WERI-Rb-1 (cell line): ENCODE measurements around the gene CACNB2.
A peak's percentile ranks its signal among the peaks of the same experiment; 100 is the strongest.

Experiments used
- DNase-seq: peaks from one replicate; pipeline ENCODE4 v3.0.0-alpha.2; 2020
- H3K27ac ChIP-seq: fragments of 250-450 bp; sonication (Bioruptor Pico); 2 replicates; pipeline ENCODE4 v1.5.1; 2020; ENCODE audit warnings: mild to moderate bottlenecking, moderate library complexity
- H3K27me3 ChIP-seq: fragments of 250-450 bp; sonication (Bioruptor Pico); 2 replicates; pipeline ENCODE4 v1.5.1; 2021; ENCODE audit warnings: mild to moderate bottlenecking, low read depth, moderate library complexity; ENCODE audit not compliant: insufficient read depth, severe bottlenecking
- H3K36me3 ChIP-seq: fragments of 250-450 bp; sonication (Bioruptor Pico); 2 replicates; pipeline ENCODE4 v1.5.1; 2020; ENCODE audit warnings: mild to moderate bottlenecking, moderate library complexity
- H3K4me3 ChIP-seq: 2 replicates; pipeline ENCODE4 v1.5.1; 2011; ENCODE audit warnings: low read depth, mild to moderate bottlenecking, control low read depth, low read length
- H3K9me3 ChIP-seq: fragments of 250-450 bp; sonication (Bioruptor Pico); 2 replicates; pipeline ENCODE4 v1.5.1; 2021; ENCODE audit warnings: mild to moderate bottlenecking, moderate library complexity; ENCODE audit not compliant: severe bottlenecking
- TF ChIP-seq, protein P1 (sequence below): IDR thresholded peaks from 2 replicates; pipeline ENCODE4 v1.5.1; 2011; ENCODE audit warnings: low read depth, mild to moderate bottlenecking, control low read depth, inconsistent platforms, low read length

The CACNB2 gene

DNA sequence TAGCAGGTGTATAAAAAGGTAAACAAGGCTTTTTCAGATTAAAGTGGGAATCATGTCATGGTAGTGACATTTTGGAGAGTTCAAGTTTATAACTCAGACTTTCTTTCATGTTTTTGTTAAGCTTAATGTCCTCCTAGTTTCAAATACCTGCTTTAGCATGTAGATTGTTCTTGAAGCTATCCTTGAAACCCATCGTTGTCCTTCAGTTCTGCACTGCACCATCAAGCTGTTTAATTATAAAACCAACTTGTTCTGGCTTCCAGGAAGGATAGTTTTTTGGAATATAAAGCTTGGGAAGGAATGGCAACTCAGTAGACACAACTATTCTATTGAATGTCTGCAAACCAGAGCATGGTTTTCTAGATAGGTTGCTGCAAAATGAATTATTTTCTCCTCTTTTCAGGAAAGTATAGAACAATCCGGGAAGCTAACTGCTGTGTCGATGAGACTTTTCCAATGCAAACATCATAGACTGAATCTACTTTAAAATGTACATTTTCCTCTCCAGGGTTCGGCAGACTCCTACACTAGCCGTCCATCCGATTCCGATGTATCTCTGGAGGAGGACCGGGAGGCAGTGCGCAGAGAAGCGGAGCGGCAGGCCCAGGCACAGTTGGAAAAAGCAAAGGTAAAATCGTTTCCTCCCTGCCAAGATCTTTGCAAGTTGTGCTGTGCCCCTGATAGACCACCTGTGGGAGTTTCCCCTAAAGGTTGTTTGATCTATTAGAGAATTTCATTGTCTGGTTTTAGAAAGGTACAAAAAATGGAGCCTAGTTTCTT lies 261.4 kb downstream of the CACNB2 start:
- Histone ChIP-seq H3K27ac (no peak overlapping the region), H3K36me3 (no peaks in the 10 kb centered on the region), H3K27me3 (no peaks in the 10 kb centered on the region), H3K4me3 (peak overlapping the region; percentile 61), H3K9me3 (no peaks in the 10 kb centered on the region)
- TF ChIP-seq, protein P1, sequence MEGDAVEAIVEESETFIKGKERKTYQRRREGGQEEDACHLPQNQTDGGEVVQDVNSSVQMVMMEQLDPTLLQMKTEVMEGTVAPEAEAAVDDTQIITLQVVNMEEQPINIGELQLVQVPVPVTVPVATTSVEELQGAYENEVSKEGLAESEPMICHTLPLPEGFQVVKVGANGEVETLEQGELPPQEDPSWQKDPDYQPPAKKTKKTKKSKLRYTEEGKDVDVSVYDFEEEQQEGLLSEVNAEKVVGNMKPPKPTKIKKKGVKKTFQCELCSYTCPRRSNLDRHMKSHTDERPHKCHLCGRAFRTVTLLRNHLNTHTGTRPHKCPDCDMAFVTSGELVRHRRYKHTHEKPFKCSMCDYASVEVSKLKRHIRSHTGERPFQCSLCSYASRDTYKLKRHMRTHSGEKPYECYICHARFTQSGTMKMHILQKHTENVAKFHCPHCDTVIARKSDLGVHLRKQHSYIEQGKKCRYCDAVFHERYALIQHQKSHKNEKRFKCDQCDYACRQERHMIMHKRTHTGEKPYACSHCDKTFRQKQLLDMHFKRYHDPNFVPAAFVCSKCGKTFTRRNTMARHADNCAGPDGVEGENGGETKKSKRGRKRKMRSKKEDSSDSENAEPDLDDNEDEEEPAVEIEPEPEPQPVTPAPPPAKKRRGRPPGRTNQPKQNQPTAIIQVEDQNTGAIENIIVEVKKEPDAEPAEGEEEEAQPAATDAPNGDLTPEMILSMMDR = no peak
- no peak for DNase-seq

DNA sequence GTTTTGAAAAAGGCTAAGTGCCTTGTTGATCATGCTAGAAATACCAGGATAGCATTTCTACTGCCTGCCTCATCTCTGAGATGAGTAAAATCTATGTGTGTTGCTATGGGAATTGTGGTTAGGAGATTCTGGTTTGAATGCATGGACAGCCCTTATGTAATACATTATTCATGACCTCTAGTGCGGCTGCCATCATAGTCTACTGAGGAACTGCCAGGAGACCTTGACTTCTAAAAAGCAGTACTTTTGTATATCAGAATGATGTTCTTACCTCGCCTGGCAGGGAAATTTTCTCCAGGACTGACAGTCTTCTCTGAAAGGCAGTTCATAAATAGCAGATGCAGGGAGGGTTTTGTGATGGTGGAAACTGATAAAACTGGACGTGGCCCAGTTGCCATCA lies 262.6 kb downstream of the CACNB2 start:
- TF ChIP-seq, protein P1 = no peak
- H3K36me3 ChIP-seq = no peaks in the 10 kb centered on the region
- H3K4me3 ChIP-seq = no peak overlapping the region
- H3K27ac ChIP-seq = no peak overlapping the region
- no peaks in the 10 kb centered on the region for H3K27me3 ChIP-seq
- H3K9me3 ChIP-seq = no peaks in the 10 kb centered on the region
- DNase-seq = no peak

DNA sequence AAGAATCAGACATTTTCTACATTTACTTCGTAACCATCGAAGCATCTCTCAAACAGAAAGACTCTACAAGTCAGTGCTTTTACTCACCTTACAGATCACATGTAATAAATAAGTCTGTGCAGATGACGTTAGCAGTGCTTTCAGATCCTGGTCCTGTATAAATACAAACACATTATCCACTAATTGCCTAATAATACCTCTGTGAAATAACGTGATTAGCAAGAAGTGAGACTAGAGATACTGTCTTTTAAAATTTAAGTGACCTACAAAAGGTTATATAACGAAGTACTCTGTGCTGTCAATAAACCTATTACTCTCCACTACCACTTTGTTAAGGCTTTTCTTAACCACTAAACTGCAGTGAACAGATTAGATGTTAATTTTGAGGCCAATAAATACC lies 264.3 kb downstream of the CACNB2 start:
- no peak overlapping the region for H3K4me3 ChIP-seq
- no peaks in the 10 kb centered on the region for H3K27me3 ChIP-seq
- no peaks in the 10 kb centered on the region for H3K36me3 ChIP-seq
- no peak for DNase-seq
- H3K27ac ChIP-seq = no peak overlapping the region
- no peaks in the 10 kb centered on the region for H3K9me3 ChIP-seq
- TF ChIP-seq, protein P1 = no peak

DNA sequence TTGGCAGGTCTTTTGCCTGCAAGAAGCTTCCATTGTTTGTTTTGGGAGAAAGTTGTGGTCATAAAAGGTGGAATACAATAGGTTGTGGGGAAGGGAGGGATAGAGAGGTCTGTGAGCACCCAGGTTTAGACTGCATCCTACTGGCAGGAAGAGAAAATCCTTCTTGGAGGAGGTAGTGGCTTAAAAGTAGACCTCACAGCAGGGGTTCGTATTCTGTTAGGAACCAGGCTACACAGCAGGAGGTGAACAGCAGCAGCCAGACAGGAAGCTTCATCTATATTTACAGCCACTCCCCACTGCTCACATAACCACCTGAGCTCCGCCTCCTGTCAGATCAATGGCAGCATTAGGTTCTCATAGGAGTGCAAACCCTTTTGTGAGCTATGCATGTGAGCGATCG lies 265.9 kb downstream of the CACNB2 start:
- H3K27ac ChIP-seq = no peak overlapping the region
- H3K9me3 ChIP-seq = no peaks in the 10 kb centered on the region
- peak; percentile 16 for DNase-seq
- no peaks in the 10 kb centered on the region for H3K36me3 ChIP-seq
- no peaks in the 10 kb centered on the region for H3K27me3 ChIP-seq
- no peak overlapping the region for H3K4me3 ChIP-seq
- TF ChIP-seq, protein P1 = no peak

DNA sequence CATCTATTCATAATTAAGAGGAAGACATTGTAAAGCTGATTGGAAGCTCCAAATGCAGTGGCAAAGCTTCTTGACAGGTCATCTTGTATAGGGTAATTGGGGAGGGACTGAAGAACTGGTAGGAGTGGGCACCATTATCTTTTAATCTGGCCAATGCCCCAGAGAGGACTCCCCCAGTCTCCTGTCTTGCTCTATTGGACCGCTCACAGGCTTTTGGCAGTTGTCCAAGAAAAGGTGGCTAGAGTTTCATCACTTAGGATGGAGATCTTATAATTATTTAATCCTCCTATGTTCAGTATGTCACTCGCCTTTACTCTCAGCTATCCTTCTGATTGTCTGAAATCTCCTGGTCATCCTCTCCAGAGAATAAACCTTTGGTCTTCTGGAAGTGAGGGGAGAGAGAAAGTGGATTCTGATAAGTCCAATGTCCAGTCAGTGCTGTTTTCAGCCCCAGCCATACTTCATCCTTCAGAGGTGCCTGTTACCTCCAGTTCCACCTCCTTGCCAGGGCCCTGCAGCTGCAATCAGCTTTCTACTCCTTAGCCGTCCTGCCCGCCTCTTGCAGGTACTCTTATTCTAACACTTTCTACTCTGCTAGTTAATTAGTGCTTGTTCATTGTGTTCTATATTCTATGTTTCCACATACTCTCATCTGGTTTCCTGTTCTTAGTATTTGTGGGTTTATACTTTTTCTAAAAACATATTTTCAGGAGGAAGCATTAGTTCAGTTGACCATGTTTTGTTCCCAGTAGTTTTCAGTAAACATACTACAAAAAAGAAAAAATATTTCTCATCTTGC lies 269.6 kb downstream of the CACNB2 start:
- Histone ChIP-seq H3K27ac (no peak overlapping the region), H3K36me3 (no peaks in the 10 kb centered on the region), H3K4me3 (no peak overlapping the region), H3K9me3 (no peaks in the 10 kb centered on the region), H3K27me3 (no peaks in the 10 kb centered on the region)
- DNase-seq = peak; percentile 41
- TF ChIP-seq, protein P1 = no peak
